PC-9 (cell line): ENCODE data around the gene ZDHHC12.

Experiments used
- CTCF ChIP-seq: fragments of 200-600 bp; sonication (generic); conservative IDR thresholded peaks from 2 replicates; pipeline ENCODE4 v1.6.1; 2017; ENCODE audit warnings: mixed run types, antibody characterized with exemption, mild to moderate bottlenecking, moderate library complexity
- EZH2 ChIP-seq: fragments of 200-600 bp; sonication (generic); IDR thresholded peaks from 2 replicates; pipeline ENCODE4 v1.8.0; 2017; ENCODE audit warnings: antibody characterized with exemption, low read depth

- TF ChIP-seq EZH2 (no peak), CTCF (no peak)
These were observed 46.1 kb downstream of the ZDHHC12 start for GRCh38 chr9:128677794-128678193.
